ENCODE data around the gene AMIGO2.
"Not testable (repeated sequence)": the region's sequence is repeated elsewhere in the genome, so short reads cannot be mapped to it uniquely, and the experiment has no call there.

Gene AMIGO2

DNA sequence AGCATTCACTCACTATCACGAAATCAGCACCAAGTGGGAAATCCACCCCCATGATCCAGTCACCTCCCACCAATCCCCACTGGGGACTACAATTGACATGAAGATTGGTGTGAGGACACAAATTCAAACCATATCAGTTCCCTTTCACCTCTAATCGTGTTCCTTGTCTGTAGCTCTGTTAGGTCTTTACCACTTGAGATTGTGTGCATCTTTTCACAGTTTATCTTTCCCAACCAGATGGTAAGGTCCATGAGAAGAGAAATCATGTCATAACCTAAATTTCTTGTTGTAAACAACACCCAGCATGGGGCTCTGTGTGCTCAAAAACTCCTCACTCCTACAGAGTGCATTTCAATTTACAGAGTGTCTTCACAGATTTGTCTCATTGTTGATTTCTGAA lies 27.5 kb downstream of the AMIGO2 start:
- intact Hi-C loops (cut with DNase I), result no loop called here
- DNase-seq, result no peak

- DNase-seq; intact Hi-C loops (cut with DNase I): not testable (repeated sequence)
Observed at GRCh38 chr12:47051291-47051690, 28.5 kb downstream of the AMIGO2 start.

GRCh38 chr12:47048541-47048940 lies 31.2 kb downstream of the AMIGO2 start:
- DNase-seq, result no peak
- intact Hi-C loops (cut with DNase I), result no loop called here

GRCh38 chr12:47041327-47041726 lies 38.4 kb downstream of the AMIGO2 start:
- intact Hi-C loops (cut with DNase I), result no loop called here
- no peak for DNase-seq

GRCh38 chr12:47039756-47040155 lies 40.0 kb downstream of the AMIGO2 start:
- intact Hi-C loops (cut with DNase I), result no loop called here
- DNase-seq, result no peak

DNA sequence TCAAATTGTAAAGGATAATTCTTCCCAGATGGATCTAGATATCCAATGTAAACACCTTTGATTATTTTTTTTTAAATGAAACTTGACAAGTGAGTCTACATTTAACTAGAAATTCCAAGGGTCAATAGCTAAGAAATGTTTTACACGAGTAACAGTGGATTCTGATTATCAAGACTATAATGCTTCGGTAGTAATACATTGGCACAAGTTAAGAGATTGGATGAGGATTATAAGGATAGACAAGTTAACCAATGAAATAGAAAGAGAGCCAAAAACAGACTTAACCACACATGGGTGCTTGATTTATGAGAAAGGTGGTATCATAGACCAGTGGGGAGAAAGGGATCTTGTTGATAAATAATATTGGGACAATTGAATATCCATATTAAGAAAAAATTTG lies 40.7 kb downstream of the AMIGO2 start:
- intact Hi-C loops (cut with DNase I), result no loop called here
- DNase-seq, result no peak

DNA sequence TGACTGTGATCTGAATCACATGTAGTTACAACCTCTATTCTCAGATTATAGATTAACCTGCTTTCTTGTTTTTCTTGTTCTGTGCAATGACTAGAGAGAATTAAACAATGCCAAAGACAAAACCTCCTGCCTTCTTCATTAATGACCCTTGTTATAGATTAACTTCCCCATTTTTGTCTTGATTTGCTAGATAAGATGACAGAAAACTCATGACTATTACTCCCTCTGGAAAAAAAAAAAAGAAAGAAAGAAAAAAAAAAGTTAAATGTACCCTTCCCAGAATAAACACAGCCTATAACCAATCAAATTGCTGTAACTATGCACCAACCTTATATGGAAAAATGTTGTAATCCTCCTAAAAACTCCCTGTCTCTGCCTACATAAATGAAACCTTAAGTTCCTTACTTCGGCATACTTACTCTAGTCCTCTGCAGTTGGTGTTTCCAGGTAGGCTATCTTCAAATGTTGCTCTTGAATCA lies 41.5 kb downstream of the AMIGO2 start:
- no peak for DNase-seq
- intact Hi-C loops (cut with DNase I), result no loop called here

GRCh38 chr12:47035484-47035883 lies 44.3 kb downstream of the AMIGO2 start:
- intact Hi-C loops (cut with DNase I), result no loop called here
- DNase-seq, result no peak

- intact Hi-C loops (cut with DNase I), result no loop called here
- DNase-seq, result no peak
Observed at GRCh38 chr12:47034661-47035060, 45.1 kb downstream of the AMIGO2 start.

- intact Hi-C loops (cut with DNase I), result no loop called here
Observed at GRCh38 chr12:47033789-47034555, 45.8 kb downstream of the AMIGO2 start.

DNA sequence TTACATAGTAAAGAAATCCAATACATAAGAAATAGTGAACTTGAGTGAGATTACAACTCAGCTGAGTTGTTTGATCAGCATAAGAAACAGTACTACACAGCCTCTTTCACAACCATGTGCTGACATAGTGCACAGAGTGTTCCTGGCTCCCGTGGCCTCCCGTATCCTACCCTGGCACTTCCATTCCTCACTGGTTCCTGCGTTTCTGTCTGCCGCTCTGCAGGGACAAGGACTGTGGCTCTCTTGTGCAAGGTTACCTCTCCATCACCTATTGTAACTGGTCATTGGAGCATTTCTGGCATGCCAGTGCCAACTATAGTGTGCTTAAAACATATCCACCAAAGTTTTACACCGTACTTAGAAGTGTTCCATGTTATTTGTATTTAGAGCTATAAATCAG lies 46.7 kb downstream of the AMIGO2 start:
- peak in 4 of 42 donors; percentile 1 to 37 (median 12) for DNase-seq
- intact Hi-C loops (cut with DNase I), result no loop called here

More at GRCh38 chr12:47033789-47034555, 45.8 kb downstream of the AMIGO2 start:
- DNase-seq, result no peak

DNA sequence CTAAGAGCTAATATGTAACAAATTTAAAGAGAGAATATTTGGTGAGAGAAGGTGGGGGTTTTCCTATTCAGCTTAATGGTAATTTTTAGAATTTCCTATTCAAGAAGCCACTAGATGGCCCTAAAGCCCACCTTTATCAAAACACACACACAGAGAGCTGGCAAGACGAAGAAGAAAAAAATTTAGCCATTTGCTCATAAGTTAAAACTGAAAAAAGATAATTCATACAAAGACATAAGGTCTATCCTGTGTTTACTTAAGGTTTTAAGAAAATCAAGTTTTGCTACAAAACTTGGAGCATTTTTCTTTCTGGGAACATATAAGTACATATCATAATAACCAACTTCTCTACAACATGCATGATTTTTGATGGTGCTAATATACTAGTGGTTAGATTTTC lies 47.1 kb downstream of the AMIGO2 start:
- intact Hi-C loops (cut with DNase I), result no loop called here
- peak in 6 of 42 donors; percentile 3 to 20 (median 8) for DNase-seq

DNA sequence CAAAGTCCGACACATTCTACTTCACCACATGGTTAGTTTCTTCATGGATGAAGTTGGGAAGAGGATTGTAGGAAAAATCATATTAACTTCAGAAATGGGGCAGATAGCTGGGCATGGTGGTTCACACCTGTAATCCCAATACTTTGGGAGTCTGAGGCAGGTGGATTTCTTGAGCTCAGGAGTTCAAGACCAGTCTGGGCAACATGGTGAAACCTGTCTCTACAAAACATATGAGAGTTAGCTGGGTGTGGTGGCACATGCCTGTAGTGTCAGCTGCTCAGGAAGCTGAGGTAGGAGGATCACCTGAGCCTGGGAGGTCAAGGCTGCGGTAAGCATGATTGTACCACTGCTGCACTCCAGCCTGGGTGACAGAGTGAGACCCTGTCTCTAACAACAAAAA lies 49.9 kb downstream of the AMIGO2 start:
- intact Hi-C loops (cut with DNase I), result loop anchor here (10.0 kb wide), 1 partner anchor 355 kb away; no protein-coding TSS in a partner anchor
- no peak for DNase-seq

DNA sequence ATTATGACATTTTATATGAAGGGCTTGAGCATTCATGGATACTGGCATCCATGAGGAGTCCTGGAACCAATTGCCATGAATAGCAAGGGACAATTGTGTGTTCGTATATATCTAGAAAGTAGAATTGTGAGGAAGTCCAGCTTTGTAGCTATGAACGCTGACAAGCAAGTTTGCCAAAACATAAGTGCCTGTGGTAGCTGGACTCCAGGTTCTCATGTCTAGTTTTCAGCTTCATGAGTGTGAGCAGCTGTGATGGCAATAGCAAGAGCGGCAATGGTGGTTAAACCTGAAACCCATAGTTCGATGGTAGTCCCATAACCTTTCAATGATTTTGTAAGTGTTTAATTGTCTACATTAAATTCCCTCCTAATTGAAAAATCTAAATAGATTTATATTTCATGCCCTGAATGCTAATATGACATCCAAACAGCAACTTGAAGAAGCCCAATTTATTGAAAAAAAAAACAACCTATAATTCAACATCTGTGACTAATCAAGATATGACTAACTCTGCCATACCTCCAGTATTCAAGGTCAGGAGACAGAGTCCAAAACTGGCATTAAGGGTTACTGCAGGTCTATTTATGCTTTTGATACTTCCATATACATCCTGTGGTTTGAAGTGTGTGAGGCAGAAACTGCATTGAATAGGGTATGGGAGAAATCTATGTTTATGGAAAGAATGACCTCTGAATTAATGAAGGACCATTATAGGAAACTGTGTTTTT lies 50.6 kb downstream of the AMIGO2 start:
- intact Hi-C loops (cut with DNase I), result loop anchor here (10.0 kb wide), 1 partner anchor 354 kb away; no protein-coding TSS in a partner anchor
- DNase-seq, result no peak

DNA sequence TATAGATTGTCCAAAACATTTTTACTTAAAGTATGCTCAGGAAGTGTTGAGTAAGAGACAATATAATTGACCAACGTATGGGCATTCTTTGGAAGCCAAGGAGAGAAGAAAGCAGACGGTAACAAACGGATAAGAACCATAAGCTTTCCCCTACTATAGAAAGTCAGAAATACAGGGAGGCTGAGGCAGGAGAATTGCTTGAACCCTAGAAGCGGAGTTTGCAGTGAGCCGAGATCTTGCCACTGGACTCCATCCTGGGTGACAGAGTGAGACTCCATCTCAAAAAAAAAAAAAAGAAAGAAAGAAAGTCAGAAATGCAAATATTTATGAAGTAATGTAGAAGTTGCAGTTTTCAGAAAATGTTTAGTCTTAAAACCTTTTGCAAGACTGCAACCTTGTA lies 51.6 kb downstream of the AMIGO2 start:
- intact Hi-C loops (cut with DNase I), result loop anchor here (10.0 kb wide), 1 partner anchor 353 kb away; no protein-coding TSS in a partner anchor

More for the DNA sequence above, 51.6 kb downstream of the AMIGO2 start:
- DNase-seq, result no peak

Data from head of caudate nucleus (tissue), 42 donors.